K562 (cell line): ENCODE results near the gene FCHSD1. TPM values are rescaled to one million over a fixed set of nuclear protein-coding genes. Genes with fewer than 3 reads are reported as not detected.

Experiments used
- ATAC-seq: fragments of 200-7000 bp; cut with Tn5 transposase; 3 replicates; pipeline ENCODE4 v1.9.1; 2020; ENCODE audit warnings: moderate library complexity
- BruUV-seq: library from RNA; stranded (reverse); fragments of 400-500 nt; replicated peaks from 2 replicates; lab custom pipeline; 2021; lab: Mats Ljungman, UMichigan
- CTCF ChIA-PET: fragments of 300-600 bp; formaldehyde crosslinking; extraction: SDS; loops from one replicate; lab custom pipeline; 2021; ENCODE audit warnings: low intra/inter-chr PET ratio; lab: Yijun Ruan, JAX
- POLR2A ChIA-PET: fragments of 300-600, 350-650 bp; sonication (Branson Sonifier 250); formaldehyde crosslinking; extraction: SDS; loops from one replicate; lab custom pipeline; 2021; ENCODE audit warnings: antibody characterized with exemption, inconsistent platforms; lab: Yijun Ruan, JAX
- DNase-seq, 4 experiments: peaks; one replicate each; pipeline versions ENCODE4 v3.0.0 to v3.0.0-alpha.2; 2011 to 2018; ENCODE audit warnings: low spot score in 3 of 4, mixed read lengths in 3 of 4; ENCODE audit errors: extremely low read depth in 1 of 4
- FAIRE-seq: peaks from 2 replicates; lab custom pipeline; 2011; peaks lifted over from hg19 to GRCh38; lab: Jason Lieb, UNC
- H2AFZ ChIP-seq: 2 replicates; pipeline ENCODE4 v1.6.0; 2011; ENCODE audit warnings: low read depth, low read length, control low read depth, inconsistent platforms
- H3K27ac ChIP-seq: fragments of 200-600 bp; 3 replicates; pipeline ENCODE4 v1.8.0; 2011; ENCODE audit warnings: low read depth, mild to moderate bottlenecking, control low read depth, inconsistent platforms, low read length, moderate library complexity, mixed read lengths; ENCODE audit errors: extremely low read depth
- H3K27me3 ChIP-seq, 2 experiments: fragments of 300-600 bp in 1 of 2; 2 replicates in 1 of 2; 3 replicates in 1 of 2; pipeline versions ENCODE4 v1.6.0 to v1.8.0; 2011; ENCODE audit warnings: inconsistent platforms in 2 of 2, low read length in 2 of 2, mild to moderate bottlenecking in 1 of 2, mixed read lengths in 1 of 2, moderate library complexity in 1 of 2; ENCODE audit not compliant: control insufficient read depth in 2 of 2, insufficient read depth in 2 of 2
- H3K36me3 ChIP-seq: fragments of 300-600 bp; 3 replicates; pipeline ENCODE4 v1.8.0; 2011; ENCODE audit warnings: mild to moderate bottlenecking, low read length, inconsistent platforms; ENCODE audit not compliant: control insufficient read depth, insufficient read depth
- H3K4me1 ChIP-seq, 2 experiments: fragments of 200-600 bp in 1 of 2; replicated peaks in 1 of 2; 2 replicates in 1 of 2; 3 replicates in 1 of 2; pipeline versions ENCODE4 v1.5.1 to v1.8.0; 2011; ENCODE audit warnings: inconsistent platforms in 2 of 2, low read length in 2 of 2, mild to moderate bottlenecking in 1 of 2, mixed read lengths in 1 of 2, moderate library complexity in 1 of 2; ENCODE audit not compliant: control insufficient read depth in 2 of 2, insufficient read depth in 2 of 2
- H3K4me2 ChIP-seq: 2 replicates; pipeline ENCODE4 v1.6.1; 2011; ENCODE audit warnings: low read length, control low read depth, inconsistent platforms, mixed read lengths; ENCODE audit not compliant: insufficient read depth
- H3K4me3 ChIP-seq: fragments of 200-600 bp; sonication (generic), shearing (Covaris generic); 2 replicates; pipeline ENCODE4 v1.5.1; 2016; ENCODE audit warnings: control low read depth, inconsistent platforms
- H3K79me2 ChIP-seq: fragments of 200-600 bp; 3 replicates; pipeline ENCODE4 v1.8.0; 2011; ENCODE audit warnings: low read length, inconsistent platforms; ENCODE audit not compliant: control insufficient read depth, insufficient read depth
- H3K9ac ChIP-seq, 2 experiments: 2 replicates each; pipeline versions ENCODE4 v1.6.0 to v1.6.1; 2011; ENCODE audit warnings: low read depth in 2 of 2, low read length in 2 of 2, control low read depth in 1 of 2, inconsistent platforms in 1 of 2, mild to moderate bottlenecking in 1 of 2, mixed read lengths in 1 of 2; ENCODE audit not compliant: insufficient read depth in 1 of 2
- H3K9me1 ChIP-seq: one replicate; pipeline ENCODE4 v1.6.0; 2011; ENCODE audit warnings: inconsistent platforms, mild to moderate bottlenecking, low read length, moderate library complexity; ENCODE audit not compliant: control insufficient read depth, insufficient read depth
- H3K9me3 ChIP-seq: replicated peaks from 2 replicates; pipeline ENCODE4 v1.5.1; 2011; ENCODE audit warnings: low read depth, low read length, inconsistent platforms; ENCODE audit not compliant: control insufficient read depth, insufficient read depth
- H4K20me1 ChIP-seq: replicated peaks from 2 replicates; pipeline ENCODE4 v1.6.1; 2011; ENCODE audit warnings: low read length, inconsistent platforms, mixed read lengths; ENCODE audit not compliant: control insufficient read depth, insufficient read depth
- CHD1 ChIP-seq: fragments of 200-600 bp; sonication (generic); IDR thresholded peaks from one replicate; pipeline ENCODE4 v1.6.1; 2012; ENCODE audit warnings: mild to moderate bottlenecking, moderate library complexity, low read length, inconsistent platforms
- EGR1 ChIP-seq: fragments of 450-650 bp; conservative IDR thresholded peaks from 2 replicates; pipeline ENCODE4 v1.6.1; 2017; ENCODE audit warnings: mild to moderate bottlenecking
- ID3 ChIP-seq, 2 experiments: fragments of 250-450 bp in 1 of 2; fragments of 450-650 bp in 1 of 2; sonication (Bioruptor Pico) in 1 of 2; IDR thresholded peaks; 2 replicates each; pipeline versions ENCODE4 v1.6.1 to v1.8.0; 2016 to 2021; ENCODE audit warnings: mild to moderate bottlenecking in 2 of 2, moderate library complexity in 2 of 2, missing compliant biosample characterization in 1 of 2, missing genetic modification characterization in 1 of 2
- POLR3G ChIP-seq: IDR thresholded peaks from 2 replicates; pipeline ENCODE4 v1.6.1; 2011; ENCODE audit not compliant: insufficient read length, insufficient replicate concordance; ENCODE audit errors: extremely low read depth
- RBFOX2 ChIP-seq: fragments of 200-400 bp; formaldehyde crosslinking; IDR thresholded peaks from 2 replicates; pipeline ENCODE4 v1.6.1; 2017; ENCODE audit warnings: low read depth, mild to moderate bottlenecking, low read length, moderate library complexity
- TAF1 ChIP-seq: IDR thresholded peaks from 2 replicates; pipeline ENCODE4 v1.6.1; 2011; ENCODE audit warnings: mild to moderate bottlenecking, low read length, moderate library complexity; ENCODE audit not compliant: insufficient read depth, control insufficient read depth, severe bottlenecking; ENCODE audit errors: extremely low read depth
- ZNF551 ChIP-seq: fragments of 250-450 bp; sonication (Bioruptor Pico); IDR thresholded peaks from 2 replicates; pipeline ENCODE4 v1.5.0; 2021; ENCODE audit warnings: mild to moderate bottlenecking, moderate library complexity
- in situ Hi-C: fragments of 300-500 bp; cut with MboI; formaldehyde crosslinking; loops from 4 replicates; pipeline ENCODE4 v1.15.0; 2018; ENCODE audit warnings: inconsistent platforms, mixed read lengths
- intact Hi-C: fragments of 100-400 bp; cut with micrococcal nuclease; formaldehyde crosslinking; loops from 2 replicates; pipeline ENCODE4 v1.14.2; 2022
- polyA plus RNA-seq, 8 experiments: library from polyadenylated mRNA; depleted of rRNA in 4 of 8; stranded (reverse) in 5 of 8; unstranded in 3 of 8; fragments of >200 nt; fragmentation: Nextera tagmentation in 2 of 8; fragmentation: Illumina TruSeq in 1 of 8; extraction: Ambion mirVana in 2 of 8; extraction: Trizol in 1 of 8; gene quantifications; 2 replicates each; pipeline versions ENCODE4 v1.2.1 to v1.2.3, GENCODE V29; 2011 to 2014; ENCODE audit warnings: inconsistent platforms in 1 of 8, missing spikeins in 1 of 8
- total RNA-seq, 7 experiments: library from RNA; depleted of rRNA in 6 of 7; stranded (reverse); fragments of >200 nt in 6 of 7; fragmentation: Illumina TruSeq in 2 of 7; extraction: Trizol in 2 of 7; gene quantifications; 2 replicates each; pipeline versions ENCODE4 v1.2.1 to v1.2.3, GENCODE V29; 2011 to 2021; ENCODE audit warnings: low replicate concordance in 1 of 7

The FCHSD1 gene
- total and polyA plus RNA-seq, 9 of the 15 experiments (the other 6 are each of a cell fraction or from before 2014, with no cell fraction given) = 0.35 to 37.5 (median 13.6) TPM

- Histone ChIP-seq H3K4me3 (peak overlapping the region; percentile 9), H3K36me3 (peaks cover 66% of the 10 kb centered on the region), H3K9ac (peak overlapping the region in 1 of 2 experiments; percentile 54; a peak in 2 of 4 replicates), H3K27me3 (no peaks in the 10 kb centered on the region), H3K27ac (peak overlapping the region; percentile 32; the same call in 2 of the 3 replicates), H4K20me1 (no peaks in the 10 kb centered on the region), H2AFZ (no peak overlapping the region), H3K9me1 (no peaks in the 10 kb centered on the region), H3K9me3 (no peaks in the 10 kb centered on the region), H3K4me2 (peak overlapping the region; percentile 53), H3K79me2 (peaks cover 99% of the 10 kb centered on the region), H3K4me1 (peaks cover 0 to 19% of the 10 kb centered on the region in 2 experiments; a peak in 3 of 5 replicates)
- intact Hi-C loops (loop anchor here (1.0 to 10.0 kb wide), 2 partner anchors 8 to 1499 kb away; partner anchors contain the start of gene PURA), in situ Hi-C loops (no loop called here)
- ChIA-PET CTCF (interaction anchor here (0.6 kb wide), 1 partner anchor 293 kb away, joined by 3 read pairs; the partner anchor contains the start of gene TAF7), POLR2A (interaction anchor here (0.8 kb wide), 1 partner anchor 21 kb away, joined by 3 read pairs; no protein-coding TSS in a partner anchor)
- FAIRE-seq (no peak), ATAC-seq (peak; percentile 15; the same call in 1 of the 3 replicates), DNase-seq (no peak)
- TF ChIP-seq POLR3G (no peak), RBFOX2 (0 out of 2 replicates have a peak, but pooled peaks have one; percentile 3), ID3 (CRISPR knock-in tag; IDR thresholded peaks at IDR 0.05) (no peak), ID3 (tag; IDR thresholded peaks at IDR 0.05) (0 out of 2 replicates have a peak, but pooled peaks have one; percentile 22), CHD1 (no peak), EGR1 (peak; percentile 56), TAF1 (no peak), ZNF551 (CRISPR knock-in tag) (no peak)
- no TSS peak for BruUV-seq
These were observed 37.9 kb downstream of the FCHSD1 start for GRCh38 chr5:141613344-141613743.
